ENCODE results near the gene RSPH9.
A peak's percentile ranks its signal among the peaks of the same experiment; 100 is the strongest.

RSPH9 gene

DNA sequence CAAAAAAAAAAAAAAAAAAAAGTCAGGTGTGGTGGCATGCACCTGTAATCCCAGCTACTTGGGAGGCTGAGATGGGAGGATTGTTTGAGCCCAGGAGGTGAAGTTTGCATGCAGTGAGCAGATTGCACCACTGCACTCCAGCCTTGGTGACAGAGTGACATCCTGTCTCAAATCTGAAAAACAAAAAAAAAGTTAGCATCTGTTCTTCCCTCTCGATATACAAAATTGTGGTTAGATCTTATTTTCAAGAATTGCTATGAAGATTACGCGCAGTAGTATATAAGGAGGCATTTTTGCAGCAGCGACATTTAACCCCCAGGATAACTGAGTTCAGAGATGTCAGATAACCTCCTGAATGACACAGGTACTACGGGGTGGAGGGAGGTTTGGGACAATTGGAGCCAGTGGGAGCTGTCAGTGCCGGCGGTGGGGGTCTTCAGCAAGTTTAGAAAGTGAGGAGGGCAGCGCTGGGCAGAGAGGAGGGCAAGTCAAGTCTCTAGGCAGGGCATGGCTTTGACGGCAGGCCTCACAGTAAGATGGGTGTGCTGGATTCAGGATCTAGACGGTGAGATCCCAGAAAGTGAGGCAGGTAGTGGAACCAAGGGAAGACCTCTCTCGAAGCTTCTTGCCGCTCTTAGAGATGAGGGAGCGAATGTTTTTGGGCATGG lies 68.9 kb downstream of the RSPH9 start:
- Histone ChIP-seq H3K27ac (ENCODE audit: low read length, poor library complexity, severe bottlenecking) (no peak overlapping the region), H3K4ac (ENCODE audit: low read depth in 1 of 2, low read length in 2 of 2) (no peak overlapping the region), H2BK5ac (ENCODE audit: low read depth, low read length, poor library complexity, severe bottlenecking) (no peak overlapping the region), H3K4me3 (ENCODE audit: insufficient read depth in 1 of 2, low read depth in 1 of 2, low read length in 2 of 2) (no peak overlapping the region), H2BK120ac (ENCODE audit: low read depth, low read length) (no peak overlapping the region), H3K9ac (ENCODE audit: low read length) (peak overlapping the region; percentile 38), H4K8ac (ENCODE audit: low read length) (no peak overlapping the region), H3K4me2 (ENCODE audit: low read length, poor library complexity, severe bottlenecking) (no peak overlapping the region), H3K36me3 (ENCODE audit: control insufficient read depth in 1 of 2, insufficient read depth in 2 of 2, low read depth in 1 of 2, low read length in 2 of 2) (no peaks in the 10 kb centered on the region), H3K14ac (ENCODE audit: low read length in 2 of 2) (no peak overlapping the region), H2BK12ac (ENCODE audit: low read length in 2 of 2) (peak overlapping the region in 1 of 2 experiments; percentile 15), H2BK15ac (ENCODE audit: low read depth, poor library complexity, severe bottlenecking) (no peak overlapping the region), H4K91ac (ENCODE audit: low read length) (no peak overlapping the region), H2AFZ (ENCODE audit: low read depth, low read length) (no peak overlapping the region), H2AK5ac (ENCODE audit: low read length, severe bottlenecking) (no peak overlapping the region), H3K18ac (ENCODE audit: low read depth in 1 of 2, low read length in 2 of 2) (no peak overlapping the region), H3K23ac (ENCODE audit: low read length in 2 of 2) (no peak overlapping the region), H3K27me3 (ENCODE audit: control insufficient read depth in 1 of 2, insufficient read depth in 1 of 2, low read length in 2 of 2) (peaks cover 0 to 10% of the 10 kb centered on the region in 2 experiments), H3K79me1 (replicated peaks; ENCODE audit: low read length, poor library complexity, severe bottlenecking) (no peaks in the 10 kb centered on the region), H3K9me3 (ENCODE audit: control insufficient read depth, low read length) (no peaks in the 10 kb centered on the region), H3K4me1 (ENCODE audit: control insufficient read depth, insufficient read depth, low read depth, low read length) (peaks cover 10% of the 10 kb centered on the region)
- no peak for DNase-seq
- 93% methylated on average over 13 of the region's 13 CpGs for WGBS

GRCh38 chr6:43714311-43715055 lies 69.6 kb downstream of the RSPH9 start:
- H3K36me3 ChIP-seq (ENCODE audit: control insufficient read depth in 1 of 2, insufficient read depth in 2 of 2, low read depth in 1 of 2, low read length in 2 of 2) = no peaks in the 10 kb centered on the region
- no peak overlapping the region for H2AK5ac ChIP-seq (ENCODE audit: low read length, severe bottlenecking)
- whole genome bisulfite sequencing = 62% methylated on average over 8 of the region's 9 CpGs

DNA sequence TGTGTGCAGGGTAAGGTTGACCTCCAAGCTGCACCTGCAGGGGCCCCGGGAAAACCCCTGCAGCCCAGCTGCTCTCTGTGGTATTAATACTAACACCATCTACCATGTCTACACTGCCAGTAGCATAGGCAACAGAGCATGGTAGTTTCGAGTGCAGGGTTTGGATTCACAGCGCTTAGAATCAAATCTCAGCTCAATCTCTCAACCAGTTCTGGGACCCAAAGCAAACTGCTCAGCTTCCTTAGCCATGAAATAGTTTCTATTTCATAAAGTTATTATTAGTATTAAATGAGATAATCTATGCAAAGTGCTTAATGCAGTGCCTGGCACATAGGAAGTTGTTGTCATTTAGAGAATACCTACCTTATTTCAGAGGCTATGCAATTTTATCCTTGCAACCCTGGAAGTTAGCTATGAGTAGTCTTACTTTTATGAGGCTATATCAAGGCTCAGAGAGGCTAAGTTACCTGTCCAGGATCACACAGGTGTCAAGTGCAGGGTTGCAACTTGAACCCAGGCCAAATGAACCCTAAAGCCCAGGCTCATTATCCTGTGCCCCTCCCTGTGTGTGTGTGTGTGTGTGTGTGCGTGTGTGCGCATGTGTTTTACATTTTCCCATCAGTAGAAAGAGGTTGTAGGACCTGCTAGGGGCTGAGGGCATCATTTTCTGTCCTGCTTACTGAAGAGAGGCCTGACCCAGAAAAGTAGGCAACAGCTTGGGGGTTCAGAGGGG lies 70.4 kb downstream of the RSPH9 start:
- Histone ChIP-seq H3K23ac (ENCODE audit: low read length in 2 of 2) (no peak overlapping the region), H2BK12ac (ENCODE audit: low read length in 2 of 2) (no peak overlapping the region), H3K9me3 (ENCODE audit: control insufficient read depth, low read length) (no peaks in the 10 kb centered on the region), H3K27ac (ENCODE audit: low read length, poor library complexity, severe bottlenecking) (no peak overlapping the region), H4K91ac (ENCODE audit: low read length) (no peak overlapping the region), H2AK5ac (ENCODE audit: low read length, severe bottlenecking) (no peak overlapping the region), H3K79me1 (replicated peaks; ENCODE audit: low read length, poor library complexity, severe bottlenecking) (no peaks in the 10 kb centered on the region), H3K27me3 (ENCODE audit: control insufficient read depth in 1 of 2, insufficient read depth in 1 of 2, low read length in 2 of 2) (peaks cover 0 to 22% of the 10 kb centered on the region in 2 experiments), H3K9ac (ENCODE audit: low read length) (no peak overlapping the region), H2BK15ac (ENCODE audit: low read depth, poor library complexity, severe bottlenecking) (no peak overlapping the region), H3K4ac (ENCODE audit: low read depth in 1 of 2, low read length in 2 of 2) (no peak overlapping the region), H4K8ac (ENCODE audit: low read length) (no peak overlapping the region), H3K36me3 (ENCODE audit: control insufficient read depth in 1 of 2, insufficient read depth in 2 of 2, low read depth in 1 of 2, low read length in 2 of 2) (no peaks in the 10 kb centered on the region), H3K4me3 (ENCODE audit: insufficient read depth in 1 of 2, low read depth in 1 of 2, low read length in 2 of 2) (no peak overlapping the region), H3K14ac (ENCODE audit: low read length in 2 of 2) (no peak overlapping the region), H2BK120ac (ENCODE audit: low read depth, low read length) (no peak overlapping the region), H3K18ac (ENCODE audit: low read depth in 1 of 2, low read length in 2 of 2) (no peak overlapping the region), H3K4me2 (ENCODE audit: low read length, poor library complexity, severe bottlenecking) (no peak overlapping the region), H3K4me1 (ENCODE audit: control insufficient read depth, insufficient read depth, low read depth, low read length) (peaks cover 9% of the 10 kb centered on the region), H2AFZ (ENCODE audit: low read depth, low read length) (no peak overlapping the region), H2BK5ac (ENCODE audit: low read depth, low read length, poor library complexity, severe bottlenecking) (no peak overlapping the region)
- WGBS = 80% methylated on average over 5 of the region's 5 CpGs
- DNase-seq = no peak

More at GRCh38 chr6:43714311-43715055, 69.6 kb downstream of the RSPH9 start:
- no peak overlapping the region for H2BK5ac ChIP-seq (ENCODE audit: low read depth, low read length, poor library complexity, severe bottlenecking)
- H4K8ac ChIP-seq (ENCODE audit: low read length) = no peak overlapping the region
- H3K9ac ChIP-seq (ENCODE audit: low read length) = peak overlapping the region; percentile 38
- no peaks in the 10 kb centered on the region for H3K9me3 ChIP-seq (ENCODE audit: control insufficient read depth, low read length)
- H3K18ac ChIP-seq (ENCODE audit: low read depth in 1 of 2, low read length in 2 of 2) = no peak overlapping the region
- H4K91ac ChIP-seq (ENCODE audit: low read length) = no peak overlapping the region
- no peak overlapping the region for H2BK15ac ChIP-seq (ENCODE audit: low read depth, poor library complexity, severe bottlenecking)
- no peaks in the 10 kb centered on the region for H3K79me1 ChIP-seq (replicated peaks; ENCODE audit: low read length, poor library complexity, severe bottlenecking)
- no peak overlapping the region for H3K27ac ChIP-seq (ENCODE audit: low read length, poor library complexity, severe bottlenecking)
- H3K4me2 ChIP-seq (ENCODE audit: low read length, poor library complexity, severe bottlenecking) = no peak overlapping the region
- H3K23ac ChIP-seq (ENCODE audit: low read length in 2 of 2) = no peak overlapping the region
- no peak overlapping the region for H2BK120ac ChIP-seq (ENCODE audit: low read depth, low read length)
- no peak overlapping the region for H3K14ac ChIP-seq (ENCODE audit: low read length in 2 of 2)
- H3K4me1 ChIP-seq (ENCODE audit: control insufficient read depth, insufficient read depth, low read depth, low read length) = peaks cover 9% of the 10 kb centered on the region
- H2BK12ac ChIP-seq (ENCODE audit: low read length in 2 of 2) = peak overlapping the region in 1 of 2 experiments; percentile 15
- H3K4me3 ChIP-seq (ENCODE audit: insufficient read depth in 1 of 2, low read depth in 1 of 2, low read length in 2 of 2) = no peak overlapping the region
- peaks cover 0 to 16% of the 10 kb centered on the region in 2 experiments for H3K27me3 ChIP-seq (ENCODE audit: control insufficient read depth in 1 of 2, insufficient read depth in 1 of 2, low read length in 2 of 2)
- DNase-seq = no peak
- no peak overlapping the region for H2AFZ ChIP-seq (ENCODE audit: low read depth, low read length)
- no peak overlapping the region for H3K4ac ChIP-seq (ENCODE audit: low read depth in 1 of 2, low read length in 2 of 2)

- H2BK5ac ChIP-seq (ENCODE audit: low read depth, low read length, poor library complexity, severe bottlenecking) = no peak overlapping the region
- no peak overlapping the region for H3K9ac ChIP-seq (ENCODE audit: low read length)
- H4K91ac ChIP-seq (ENCODE audit: low read length) = no peak overlapping the region
- H3K27me3 ChIP-seq (ENCODE audit: control insufficient read depth in 1 of 2, insufficient read depth in 1 of 2, low read length in 2 of 2) = peaks cover 0 to 23% of the 10 kb centered on the region in 2 experiments
- H3K23ac ChIP-seq (ENCODE audit: low read length in 2 of 2) = no peak overlapping the region
- peaks cover 9% of the 10 kb centered on the region for H3K4me1 ChIP-seq (ENCODE audit: control insufficient read depth, insufficient read depth, low read depth, low read length)
- WGBS = 75% methylated on average over 9 of the region's 9 CpGs
- H3K18ac ChIP-seq (ENCODE audit: low read depth in 1 of 2, low read length in 2 of 2) = no peak overlapping the region
- no peak overlapping the region for H2BK120ac ChIP-seq (ENCODE audit: low read depth, low read length)
- H3K4me2 ChIP-seq (ENCODE audit: low read length, poor library complexity, severe bottlenecking) = no peak overlapping the region
- no peaks in the 10 kb centered on the region for H3K9me3 ChIP-seq (ENCODE audit: control insufficient read depth, low read length)
- H3K27ac ChIP-seq (ENCODE audit: low read length, poor library complexity, severe bottlenecking) = no peak overlapping the region
- H4K8ac ChIP-seq (ENCODE audit: low read length) = no peak overlapping the region
- H3K4me3 ChIP-seq (ENCODE audit: insufficient read depth in 1 of 2, low read depth in 1 of 2, low read length in 2 of 2) = no peak overlapping the region
- H2BK12ac ChIP-seq (ENCODE audit: low read length in 2 of 2) = no peak overlapping the region
- no peak overlapping the region for H2AK5ac ChIP-seq (ENCODE audit: low read length, severe bottlenecking)
- H2AFZ ChIP-seq (ENCODE audit: low read depth, low read length) = no peak overlapping the region
- no peak overlapping the region for H2BK15ac ChIP-seq (ENCODE audit: low read depth, poor library complexity, severe bottlenecking)
- H3K36me3 ChIP-seq (ENCODE audit: control insufficient read depth in 1 of 2, insufficient read depth in 2 of 2, low read depth in 1 of 2, low read length in 2 of 2) = no peaks in the 10 kb centered on the region
- H3K79me1 ChIP-seq (replicated peaks; ENCODE audit: low read length, poor library complexity, severe bottlenecking) = no peaks in the 10 kb centered on the region
- no peak overlapping the region for H3K4ac ChIP-seq (ENCODE audit: low read depth in 1 of 2, low read length in 2 of 2)
- no peak overlapping the region for H3K14ac ChIP-seq (ENCODE audit: low read length in 2 of 2)
- no peak for DNase-seq
These were observed 71.3 kb downstream of the RSPH9 start for GRCh38 chr6:43716099-43716498.

Measured in mesenchymal stem cell (in vitro differentiated cells and primary cell).